Right ventricle myocardium superior (tissue), 1 donor: ENCODE measurements around the gene SUPT16H. TPM values are rescaled to one million over a fixed set of nuclear protein-coding genes. Genes with fewer than 3 reads are reported as not detected.
A peak's percentile ranks its signal among the peaks of the same experiment; 100 is the strongest.

Experiments used
- ATAC-seq: fragments of 200-7000 bp; cut with Tn5 transposase; one replicate; pipeline ENCODE4 v1.9.1; 2020; ENCODE audit warnings: mild to moderate bottlenecking; ENCODE audit not compliant: poor library complexity
- DNase-seq: peaks from one replicate; pipeline ENCODE4 v3.0.0-alpha.2; 2020
- intact Hi-C: fragments of 100-400 bp; cut with DNase I; formaldehyde crosslinking; loops from one replicate; pipeline ENCODE4 v1.11.2; 2022
- long read RNA-seq: library from polyadenylated mRNA; unstranded; transcript quantifications from one replicate; pipeline ENCODE4 v2.0.0, GENCODE V29; 2021
- total RNA-seq: library from RNA; stranded (reverse); fragmentation: NEBNext Ultra II Directional; extraction: Animal tissue kit (Norgen Biotek cat#: 25700); gene quantifications from one replicate; pipeline ENCODE4 v1.2.1, GENCODE V29; 2021
- donor health status: DM: no; HTN: yes; CAD: no; lungs with severe emphysema.

SUPT16H gene
- total RNA-seq = 24.0 TPM
- long read RNA-seq, full-length matches to known transcripts = 40 of 60 reads
- long read RNA-seq, partial matches to known transcripts = 15 of 60 reads
- long read RNA-seq, other reads (novel, unspliced or antisense) = 5 of 60 reads

DNA sequence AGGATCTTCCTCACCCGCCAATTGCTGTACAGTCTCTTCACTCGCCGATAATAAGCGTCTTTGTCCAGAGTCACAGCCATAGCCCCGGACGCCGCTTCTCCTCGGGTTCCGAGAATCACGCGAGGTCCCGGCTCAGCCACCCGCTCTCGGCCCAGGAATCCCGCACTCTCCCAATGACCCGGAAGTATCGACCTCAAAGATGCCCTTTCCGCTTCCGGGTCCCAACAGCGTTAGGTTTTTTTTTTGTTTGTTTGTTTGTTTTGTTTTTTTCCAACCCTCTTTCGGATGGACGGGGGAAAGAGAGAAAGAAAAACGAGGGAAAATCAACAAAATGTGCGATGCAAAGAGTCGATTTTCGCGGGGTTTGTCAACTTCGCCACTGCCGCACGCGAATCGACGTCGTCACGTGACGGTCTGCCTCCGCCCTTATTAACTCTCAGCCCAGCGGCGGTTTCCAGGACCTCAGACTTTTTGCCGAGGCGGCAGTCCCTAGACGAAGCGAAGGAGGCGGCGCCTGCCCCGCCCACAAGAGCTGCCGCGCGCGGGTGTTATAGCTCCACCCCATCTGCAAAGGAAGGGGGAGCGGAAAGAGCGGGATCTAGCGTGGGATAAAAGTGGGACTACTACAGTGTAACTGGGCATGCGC is at the start of gene SUPT16H:
SUPT16H (minus strand) TSS at position 172 of the 646 bp plus-strand sequence; CDS start at position 80, 92 bp downstream.
- DNase-seq (peak; percentile 98), ATAC-seq (peak; percentile 99)
- intact Hi-C loops = no loop called here

DNA sequence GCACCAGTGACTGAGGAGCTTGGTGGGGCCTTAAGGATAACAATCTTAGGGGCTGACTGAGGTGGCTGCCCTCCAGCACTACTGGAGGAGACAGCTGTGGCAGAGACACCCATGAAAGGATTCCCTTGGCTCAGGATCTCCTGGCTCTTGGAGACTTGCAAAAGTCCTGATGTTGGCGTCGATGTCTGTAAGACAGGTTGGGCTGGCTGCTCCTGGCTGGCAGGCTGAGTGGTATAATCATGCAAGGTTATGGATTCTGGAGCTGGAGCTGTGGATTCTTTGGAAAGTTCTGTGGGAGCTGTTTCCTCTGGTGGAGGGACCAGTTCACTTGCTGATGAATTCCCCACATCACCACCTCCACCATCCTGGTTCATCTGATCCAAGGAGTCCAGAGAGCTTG is 47.3 kb upstream of the SUPT16H start:
- no peak for ATAC-seq
- DNase-seq = no peak
- intact Hi-C loops = no loop called here

DNA sequence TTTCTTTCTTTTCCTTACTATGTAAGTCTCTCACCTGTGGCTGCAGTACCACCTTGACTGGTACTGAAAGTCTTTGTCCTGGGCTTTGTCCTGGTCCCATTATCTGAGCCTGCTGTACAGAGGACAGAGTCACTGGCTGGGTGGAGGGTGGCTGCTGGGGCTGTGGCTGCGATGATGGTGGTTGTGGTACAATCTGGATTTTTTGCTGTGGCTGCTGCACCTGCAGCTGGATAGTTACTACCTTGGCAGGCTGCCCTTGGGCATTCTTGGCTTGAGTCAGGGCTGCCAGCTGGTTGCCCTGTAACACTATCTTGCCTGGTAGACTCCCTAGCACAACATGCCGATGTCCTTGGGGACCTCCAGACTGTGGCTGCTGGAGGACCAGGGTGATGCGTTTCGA is 45.1 kb upstream of the SUPT16H start:
- ATAC-seq (peak; percentile 76), DNase-seq (peak; percentile 64)
- intact Hi-C loops = no loop called here

DNA sequence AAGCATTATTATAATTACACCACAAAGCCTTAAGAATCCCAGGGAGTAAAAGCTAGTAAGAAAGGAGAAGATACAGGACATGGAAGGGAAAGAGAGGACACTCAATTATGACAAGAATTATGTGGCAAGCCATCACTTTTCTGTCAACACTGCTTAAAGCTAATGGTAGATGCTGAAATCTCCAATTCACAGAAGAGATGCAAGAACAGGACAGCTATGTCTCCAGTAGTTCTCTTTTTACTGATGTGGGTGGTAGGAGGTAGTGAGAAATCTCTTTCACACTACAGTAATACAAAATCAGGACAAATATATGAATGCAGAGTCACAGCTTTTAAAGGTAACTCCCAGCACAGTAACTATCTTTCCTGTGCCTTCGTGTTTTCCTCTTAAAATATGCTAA is 42.9 kb upstream of the SUPT16H start:
- DNase-seq (no peak), ATAC-seq (no peak)
- intact Hi-C loops = no loop called here

DNA sequence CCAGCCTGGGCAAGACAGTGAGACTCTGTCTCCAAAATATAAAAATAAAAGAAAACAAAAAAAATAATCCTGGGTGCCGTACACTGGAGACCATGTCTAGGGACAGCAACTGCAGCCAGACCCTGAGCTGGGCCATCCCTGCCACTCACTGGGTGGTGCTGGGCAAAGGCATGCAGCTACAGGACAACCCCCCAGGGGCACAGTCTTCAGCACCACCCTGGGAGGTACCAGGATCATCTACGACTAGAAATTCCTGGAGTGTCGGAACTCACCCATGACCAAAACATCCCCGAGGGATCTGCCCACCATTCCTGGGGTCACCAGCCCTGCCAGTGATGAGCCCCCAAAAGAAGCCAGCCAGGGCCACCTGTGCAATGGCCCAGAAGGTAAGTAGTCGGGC is 35.7 kb upstream of the SUPT16H start:
- ATAC-seq = no peak
- intact Hi-C loops = no loop called here

DNA sequence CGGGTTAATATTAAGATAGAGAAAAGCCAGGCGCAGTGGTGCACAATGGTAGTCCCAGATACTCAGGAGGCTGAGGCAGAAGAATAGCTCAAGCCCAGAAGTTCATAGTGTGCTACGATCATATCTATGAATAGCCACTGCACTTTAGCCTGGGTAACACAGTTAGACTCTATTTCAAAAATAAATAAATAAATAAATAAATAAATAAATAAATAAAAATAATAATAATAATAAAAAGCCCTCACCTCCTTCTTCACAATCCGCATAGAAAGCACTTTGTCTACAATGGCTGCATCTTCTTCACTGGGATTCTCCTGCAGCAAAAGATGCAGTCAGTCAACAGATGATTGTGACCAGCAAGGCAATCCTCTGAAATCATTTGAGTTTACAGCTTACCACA is 31.5 kb upstream of the SUPT16H start:
- DNase-seq (no peak), ATAC-seq (no peak)
- intact Hi-C loops = no loop called here

More for the DNA sequence above, 35.7 kb upstream of the SUPT16H start:
- no peak for DNase-seq

DNA sequence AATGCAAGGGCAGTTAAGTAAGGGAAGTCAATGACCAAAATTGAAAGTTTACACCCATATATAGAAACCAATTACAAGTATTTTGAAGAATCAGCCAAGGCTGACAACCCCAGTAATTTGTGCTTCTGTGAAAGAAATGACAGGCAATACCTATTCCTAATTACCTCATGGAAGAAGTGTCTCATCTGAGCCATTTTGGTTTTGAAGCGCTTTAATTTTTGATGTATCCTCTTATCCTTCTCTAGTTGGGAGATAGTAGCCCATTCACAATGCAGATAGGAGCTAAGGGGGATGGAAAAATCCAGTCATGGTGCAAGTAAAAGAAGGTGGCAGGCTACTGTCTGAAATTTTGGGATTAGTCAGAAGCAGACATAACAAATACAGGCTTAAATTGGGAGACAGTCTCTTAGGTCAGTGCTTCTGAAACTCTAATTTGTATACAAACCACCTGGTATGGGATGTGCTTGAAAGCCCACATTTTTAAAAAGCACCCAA is 30.4 kb upstream of the SUPT16H start:
- intact Hi-C loops = no loop called here
- ATAC-seq (no peak), DNase-seq (no peak)

DNA sequence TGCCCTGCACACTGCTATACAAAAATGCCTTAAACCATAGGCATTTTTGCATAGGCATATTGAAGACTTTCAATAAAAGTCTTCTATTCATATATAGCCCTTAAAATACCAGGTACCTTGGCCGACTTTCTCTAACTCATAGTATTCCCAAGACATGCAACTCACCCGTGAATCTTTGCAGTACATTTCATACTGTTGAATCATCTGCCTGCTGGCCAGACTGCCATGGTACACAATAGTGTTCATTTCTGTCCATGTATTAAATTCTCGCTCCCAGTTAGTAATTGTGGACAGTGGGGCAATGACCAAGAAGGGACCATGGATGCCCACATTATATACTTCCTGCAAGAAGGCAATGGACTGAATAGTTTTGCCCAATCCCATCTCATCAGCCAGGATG is 24.3 kb upstream of the SUPT16H start:
- intact Hi-C loops = loop anchor here (5.0 kb wide), 1 partner anchor 51 kb away; no protein-coding TSS in a partner anchor
- ATAC-seq = no peak

DNA sequence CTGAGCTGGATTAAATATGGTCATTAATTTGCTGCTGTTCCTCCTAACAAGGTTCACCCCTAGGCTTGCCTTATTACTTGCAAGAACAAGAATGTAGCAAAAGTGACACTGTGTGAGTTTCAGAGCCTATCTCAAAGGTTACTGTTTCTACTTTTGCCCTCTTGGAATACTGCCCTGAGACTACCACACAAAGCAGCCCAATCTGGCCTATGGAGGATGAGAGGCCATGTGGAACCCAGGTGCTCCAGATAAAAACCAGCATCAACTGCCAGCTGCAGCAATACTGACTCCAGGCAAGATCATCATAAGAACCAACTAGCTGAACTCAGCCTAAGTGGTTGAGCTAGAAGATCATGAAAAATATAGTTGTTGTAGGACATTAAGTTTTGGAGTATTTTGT is 22.4 kb upstream of the SUPT16H start:
- ATAC-seq (no peak), DNase-seq (no peak)
- intact Hi-C loops = loop anchor here (5.0 kb wide), 1 partner anchor 49 kb away; no protein-coding TSS in a partner anchor

More for the DNA sequence above, 24.3 kb upstream of the SUPT16H start:
- no peak for DNase-seq

DNA sequence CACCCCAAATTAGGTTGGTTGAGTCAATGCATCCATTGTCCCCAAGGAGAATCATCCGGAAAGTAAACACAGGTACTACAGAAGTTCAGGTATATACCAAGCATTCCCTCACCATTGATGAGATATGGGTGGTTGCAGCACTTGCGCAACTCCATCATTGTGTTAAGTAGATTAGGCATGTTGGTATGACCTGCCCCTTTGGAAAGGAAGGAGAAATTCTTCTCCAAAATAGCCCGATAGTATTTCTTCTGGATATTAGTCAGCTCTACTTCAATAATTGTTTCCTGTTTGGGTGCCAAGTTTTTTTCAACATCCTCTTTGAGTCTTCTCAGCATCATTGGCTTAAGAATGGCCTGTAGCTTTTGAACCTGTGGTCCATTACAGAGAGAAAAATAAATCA is 21.3 kb upstream of the SUPT16H start:
- intact Hi-C loops = loop anchor here (5.0 kb wide), 1 partner anchor 48 kb away; no protein-coding TSS in a partner anchor
- DNase-seq (no peak), ATAC-seq (no peak)

DNA sequence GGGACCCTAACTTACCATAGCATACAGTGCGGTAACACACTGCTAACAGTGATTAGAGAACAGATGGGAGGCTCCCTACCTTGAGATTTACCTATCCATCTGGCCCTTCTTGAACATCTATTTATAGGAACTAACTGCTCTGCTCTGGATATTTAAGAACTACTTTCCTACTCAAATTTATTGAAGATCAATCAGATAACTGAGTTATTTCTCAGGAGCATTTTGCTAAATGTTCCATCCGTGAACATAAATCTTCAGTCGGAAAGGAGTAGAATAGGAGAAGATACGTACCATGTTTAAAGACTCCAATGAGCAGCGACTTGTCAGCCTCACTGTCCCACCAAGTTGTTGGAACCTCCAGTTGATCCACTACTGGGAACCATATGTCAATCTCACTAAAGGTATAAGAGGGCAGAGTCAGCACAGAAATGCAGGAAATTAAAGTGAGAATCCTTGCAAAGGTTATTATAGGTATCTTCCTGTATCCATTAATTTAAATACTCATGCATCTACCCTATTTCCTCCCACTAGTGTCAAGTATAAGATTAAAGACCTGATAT is 15.6 kb upstream of the SUPT16H start:
- intact Hi-C loops = no loop called here
- DNase-seq (no peak), ATAC-seq (no peak)

DNA sequence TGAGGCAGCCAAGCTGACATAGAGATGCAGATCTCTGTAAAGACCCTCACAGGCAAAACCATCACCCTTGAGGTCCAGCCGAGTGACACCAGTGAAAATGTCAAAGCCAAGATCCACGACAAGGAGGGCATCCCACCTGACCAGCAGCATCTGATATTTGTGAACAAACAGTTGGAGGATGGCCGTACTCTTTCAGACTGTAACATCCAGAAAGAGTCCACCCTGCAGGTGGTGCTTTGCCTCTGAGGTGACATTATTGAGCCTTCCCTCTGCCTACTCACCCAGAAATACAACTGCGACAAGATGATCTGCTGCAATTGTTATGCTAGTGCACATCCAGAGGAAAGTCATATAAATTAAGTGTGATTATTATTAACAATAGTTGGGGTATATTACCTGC is 15.1 kb upstream of the SUPT16H start:
- intact Hi-C loops = no loop called here
- ATAC-seq (no peak), DNase-seq (no peak)

DNA sequence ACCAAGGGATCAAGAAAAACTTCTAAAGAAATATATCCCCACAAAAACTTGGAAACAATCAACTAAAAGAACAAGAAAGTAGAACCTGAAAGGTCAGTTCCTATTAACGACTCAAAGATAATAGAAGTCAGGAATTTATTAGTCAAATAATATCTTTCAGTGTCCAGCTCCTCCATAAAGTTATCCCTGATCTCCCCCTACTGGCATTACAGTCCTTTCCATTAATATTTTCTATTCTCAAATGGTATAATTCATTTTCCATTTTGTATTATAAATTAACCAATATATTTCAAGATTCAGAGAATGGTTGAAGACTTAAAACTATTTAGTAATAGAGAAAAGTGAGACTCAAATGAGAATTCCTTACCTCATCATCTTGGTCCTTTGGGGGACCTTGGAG is 11.6 kb upstream of the SUPT16H start:
- no peak for DNase-seq
- no peak for ATAC-seq
- intact Hi-C loops = no loop called here

DNA sequence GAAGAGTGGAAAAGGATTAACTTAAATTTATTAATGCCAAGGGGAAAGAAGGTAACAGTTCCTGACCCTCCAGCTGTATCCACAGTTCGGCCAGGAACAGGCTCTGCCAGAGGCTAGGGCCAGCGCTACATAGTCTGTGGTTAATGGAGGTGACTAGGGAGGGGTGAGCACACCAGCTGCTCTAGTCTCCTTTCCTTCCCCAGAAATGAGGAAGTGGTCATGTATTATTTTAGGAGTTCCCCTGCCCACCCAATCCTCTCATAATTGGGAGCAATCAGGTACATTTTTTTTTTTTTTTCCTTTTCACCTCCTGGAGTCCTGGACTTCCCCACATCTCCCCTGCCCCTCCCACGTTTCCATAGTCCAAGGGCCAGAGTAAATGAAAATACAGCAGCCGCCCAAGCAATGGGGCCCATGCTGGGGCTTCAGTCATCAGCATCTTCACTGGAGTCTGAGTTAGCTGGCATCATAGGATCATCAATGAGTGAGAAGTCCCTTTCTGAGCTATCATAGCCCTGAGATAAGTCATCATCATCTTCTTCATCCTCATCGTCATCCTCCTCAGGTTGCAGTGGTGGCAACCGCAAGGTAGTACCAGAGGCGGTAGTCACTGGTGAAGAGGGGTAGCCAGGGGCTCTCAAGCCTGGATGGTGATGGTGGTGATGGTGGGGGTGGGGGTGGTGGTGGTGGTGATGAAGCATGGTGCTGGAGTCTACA is 1.5 kb upstream of the SUPT16H start:
- no peak for ATAC-seq
- intact Hi-C loops = loop anchor here (5.0 kb wide), 1 partner anchor 37 kb away; no protein-coding TSS in a partner anchor
- no peak for DNase-seq

DNA sequence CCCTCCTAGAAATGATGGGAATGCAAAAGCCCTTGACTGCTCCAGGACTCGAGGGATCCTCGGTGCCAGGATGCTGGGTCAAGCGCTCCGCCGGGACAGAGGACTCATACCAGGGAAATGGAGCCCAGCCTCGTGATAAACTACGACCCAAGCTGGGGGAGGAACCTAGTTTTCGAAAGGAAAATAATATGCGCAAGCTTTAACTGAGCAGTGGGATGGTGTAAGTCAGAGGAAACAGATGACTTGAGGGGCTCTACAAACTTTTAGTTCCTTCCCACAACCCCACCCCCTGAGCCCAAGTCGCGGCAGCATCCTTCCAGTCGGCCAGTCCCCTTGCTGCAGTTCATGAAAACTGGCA is 654 bp upstream of the SUPT16H start:
- no peak for DNase-seq
- ATAC-seq = no peak
- intact Hi-C loops = no loop called here

DNA sequence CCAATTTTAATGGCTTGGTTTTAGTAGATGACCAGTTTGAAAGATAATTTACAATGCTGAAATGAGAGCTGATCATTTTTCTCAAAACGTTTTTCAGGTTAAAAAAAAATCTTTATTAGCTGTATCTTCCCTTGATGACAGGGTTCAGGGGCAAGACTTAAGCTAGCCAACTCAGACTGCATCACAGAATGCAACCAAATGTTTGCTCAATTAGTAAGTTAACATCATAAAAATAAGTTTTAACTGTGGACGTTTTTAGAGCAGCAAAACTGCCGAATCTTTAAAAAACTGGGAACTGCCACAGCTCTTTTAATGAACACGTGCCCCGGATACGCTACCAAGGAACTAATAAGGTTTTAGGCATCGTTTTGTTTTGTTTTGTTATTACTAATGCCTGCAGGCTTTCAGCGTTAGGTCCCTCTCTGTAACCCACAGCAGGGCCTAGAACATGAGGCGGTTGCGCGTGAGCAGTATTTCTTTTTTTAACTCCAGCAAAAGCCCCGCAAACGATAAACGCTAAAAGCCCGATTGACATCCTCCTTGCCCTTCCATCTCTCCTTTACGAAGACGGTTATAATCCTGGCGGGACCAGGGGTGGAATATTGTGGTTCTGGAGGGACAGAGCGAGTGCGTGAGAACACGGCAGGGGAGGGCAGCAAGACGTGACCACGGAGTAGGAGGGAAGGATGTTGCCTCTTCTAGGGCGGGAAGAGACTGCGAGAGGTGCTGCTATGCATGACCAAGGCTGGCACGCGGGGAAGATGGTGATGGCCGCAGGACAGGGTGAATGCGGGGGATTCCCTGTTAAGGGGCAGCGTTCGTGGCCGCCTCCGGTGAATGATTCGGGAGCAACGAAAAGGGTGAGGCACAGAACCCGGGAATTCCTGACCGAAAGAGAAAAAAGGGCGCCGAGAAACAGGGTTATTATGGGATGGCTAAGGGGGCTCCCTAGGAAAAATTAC is 652 bp downstream of the SUPT16H start:
- ATAC-seq = peak; percentile 35
- peak; percentile 54 for DNase-seq
- intact Hi-C loops = no loop called here

DNA sequence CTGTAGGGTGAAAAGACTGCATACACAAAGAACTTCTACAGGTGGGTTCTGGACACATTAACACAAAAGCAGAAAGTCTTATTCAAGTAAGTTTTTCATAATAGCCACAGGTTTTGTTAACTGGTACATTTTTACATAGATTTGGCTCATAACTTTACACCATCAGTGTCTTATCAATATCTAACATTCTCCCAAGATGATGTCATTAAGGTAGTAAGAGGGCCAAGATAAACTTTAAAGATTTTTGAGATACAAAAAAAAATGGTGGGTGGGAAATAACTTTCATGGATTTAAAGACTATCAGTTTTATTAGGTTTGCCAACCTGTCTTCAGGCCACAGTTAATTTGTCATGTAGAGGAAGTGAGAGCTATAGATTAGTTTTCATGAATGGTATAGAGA is 1.7 kb downstream of the SUPT16H start:
- DNase-seq (no peak), ATAC-seq (no peak)
- intact Hi-C loops = no loop called here

DNA sequence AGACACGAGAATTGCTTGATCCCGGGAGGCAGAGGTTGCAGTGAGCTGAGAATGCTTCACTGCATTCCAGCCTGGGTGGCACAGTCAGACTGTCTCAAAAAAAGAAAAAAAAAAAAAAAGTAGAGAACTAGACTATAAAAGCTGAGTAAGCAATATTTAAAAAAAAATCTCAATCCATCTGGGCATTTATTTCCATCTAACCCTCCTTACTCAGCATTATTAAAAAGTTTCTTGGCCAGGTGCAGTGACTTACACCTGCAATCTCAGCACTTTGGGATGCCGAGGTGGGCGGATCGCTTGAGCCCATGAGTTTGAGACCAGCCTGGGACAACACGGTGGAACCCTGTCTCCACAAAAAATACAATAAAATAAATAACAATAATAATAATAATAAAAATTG is 4.5 kb downstream of the SUPT16H start:
- intact Hi-C loops = no loop called here
- ATAC-seq (no peak), DNase-seq (no peak)

DNA sequence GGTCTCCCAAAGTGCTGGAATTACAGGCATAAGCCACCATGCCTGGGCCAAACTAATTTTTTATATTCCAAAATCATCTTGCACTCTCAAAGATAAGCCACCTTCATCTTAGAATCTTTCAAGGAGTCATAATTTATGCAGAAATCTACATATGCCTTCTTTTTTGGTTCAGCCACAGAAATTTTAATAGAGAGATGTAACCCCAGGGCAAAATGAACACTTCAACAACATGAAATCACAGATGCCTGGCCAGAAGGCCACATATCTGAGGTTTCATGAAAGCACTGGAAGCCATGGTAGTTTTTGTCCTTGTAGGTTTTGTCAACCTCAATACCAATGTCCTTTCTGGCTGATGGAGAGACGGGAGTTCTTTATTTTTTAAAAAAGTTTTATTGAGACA is 9.8 kb downstream of the SUPT16H start:
- ATAC-seq = no peak
- no peak for DNase-seq
- intact Hi-C loops = no loop called here
